AG08395 (cell line): ENCODE measurements around the gene ST6GAL1.

Experiments used
- DNase-seq: peaks from one replicate; pipeline ENCODE4 v3.0.0; 2012; ENCODE audit warnings: mixed read lengths, low spot score

The ST6GAL1 gene

GRCh38 chr3:187122261-187122660, 191.9 kb downstream of the ST6GAL1 start:
- DNase-seq, result no peak

- DNase-seq, result no peak
Measured at GRCh38 chr3:187125319-187126031, 195.1 kb downstream of the ST6GAL1 start.
